ENCODE results near the gene C11orf24. TPM values are rescaled to one million over a fixed set of nuclear protein-coding genes. Genes with fewer than 3 reads are reported as not detected.
A peak's percentile ranks its signal among the peaks of the same experiment; 100 is the strongest.

C11orf24 gene
- total RNA-seq = 10 to 100 TPM; 29.2 to 30.0 TPM

DNA sequence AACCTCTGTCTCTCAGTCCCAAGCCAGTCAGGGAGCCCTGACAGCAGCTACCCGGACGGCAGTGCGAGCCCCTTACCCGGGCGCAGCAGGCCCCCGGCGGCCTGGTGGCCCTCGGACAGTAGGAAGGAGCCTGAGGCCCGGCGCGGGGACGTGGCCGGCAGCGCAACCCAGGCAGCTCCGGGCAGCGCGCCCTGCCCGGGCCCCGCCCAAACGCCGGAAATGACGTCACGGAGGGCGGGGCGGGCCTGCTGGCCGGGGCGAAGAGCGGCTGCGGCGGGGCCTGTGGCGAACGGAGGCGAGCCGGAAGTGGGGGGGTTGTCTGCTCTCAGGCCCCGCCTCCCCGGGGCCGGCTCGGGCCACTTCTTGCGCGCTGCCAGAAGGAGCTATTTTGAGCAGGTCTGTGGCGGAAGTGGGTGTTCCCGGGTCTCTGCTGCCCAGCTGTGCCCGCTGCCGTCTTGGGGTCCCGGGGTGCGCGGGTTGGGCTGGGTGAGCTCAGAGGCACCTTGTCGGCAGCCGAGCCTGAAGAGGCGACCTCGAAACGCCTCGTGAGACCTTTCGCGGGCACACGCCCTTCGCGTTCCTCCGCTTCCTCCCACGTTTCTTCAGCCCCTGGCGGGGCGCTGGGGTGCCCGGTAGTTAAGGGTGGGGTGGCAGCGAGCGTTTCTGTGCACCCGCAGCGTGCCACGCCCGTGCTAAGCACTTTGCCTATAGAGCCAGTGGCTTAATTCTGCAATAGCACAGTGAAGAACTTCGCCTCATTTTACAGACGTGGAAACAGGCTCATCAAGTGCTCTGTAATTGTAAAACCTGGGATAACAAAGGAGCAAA, at the start of gene C11orf24:
TSS of gene C11orf24 (minus strand) at position 193 of the 828 bp plus-strand sequence. CDS start 8,206 bp downstream, outside the sequence.
- Mint-ChIP-seq H3K27me3 (ENCODE audit: low read depth) (no peaks in the 10 kb centered on the region), H3K27ac (peak within 1 kb of the TSS; percentile 98), H3K4me1 (ENCODE audit: low read depth) (peaks cover 43% of the 10 kb centered on the region), H3K36me3 (ENCODE audit: low read depth) (peaks cover 22% of the 10 kb centered on the region), H3K9me3 (ENCODE audit: insufficient read depth) (no peaks in the 10 kb centered on the region), H3K4me3 (peak within 1 kb of the TSS; percentile 93)
- DNase-seq (peak; percentile 95), ATAC-seq (peak; percentile 92)
- ChIA-PET POLR2A (interaction anchor here (0.6 to 1.8 kb wide), 8 partner anchors 11 to 1384 kb away, joined by 3 to 9 read pairs (median 3); no protein-coding TSS in a partner anchor), CTCF (interaction anchor here (0.8 to 6.2 kb wide), 8 partner anchors 11 to 110 kb away, joined by 3 to 79 read pairs (median 4); no protein-coding TSS in a partner anchor)

DNA sequence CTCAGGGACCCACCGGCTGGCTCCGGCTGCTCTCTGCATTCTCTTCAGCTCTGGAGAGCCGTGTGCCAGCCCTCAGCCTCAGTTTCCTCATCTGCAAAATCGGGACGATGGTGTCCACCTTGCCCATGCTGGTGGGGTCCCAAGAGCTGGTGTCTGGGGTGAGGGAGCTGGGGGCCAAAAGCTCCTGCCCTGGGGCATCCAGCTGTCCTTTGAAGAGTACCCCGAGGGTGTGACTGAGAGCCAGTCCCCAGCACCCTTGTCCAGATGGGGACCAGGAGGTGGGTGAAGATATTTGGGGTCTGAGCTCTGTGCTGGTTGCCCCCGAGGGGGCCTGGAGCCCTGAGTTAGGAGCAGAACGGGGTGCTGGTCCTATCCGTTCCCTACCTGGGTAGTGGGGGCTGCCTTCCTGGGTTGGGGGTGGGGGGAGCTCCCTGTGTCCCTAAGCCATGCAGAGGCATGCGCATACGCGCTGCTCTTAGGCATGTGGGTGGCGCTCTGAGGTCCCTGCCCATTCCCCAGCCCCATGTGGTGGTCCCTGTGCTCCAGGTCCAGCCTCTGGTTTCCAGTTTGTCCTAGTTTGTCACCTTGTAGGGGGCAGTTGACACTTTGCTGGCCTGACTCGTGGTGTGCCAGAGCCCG, 45.5 kb upstream of the C11orf24 start:
- Mint-ChIP-seq H3K36me3 (ENCODE audit: low read depth) (peaks cover 22% of the 10 kb centered on the region), H3K4me3 (no peak overlapping the region), H3K4me1 (ENCODE audit: low read depth) (peaks cover 35% of the 10 kb centered on the region), H3K27me3 (ENCODE audit: low read depth) (no peaks in the 10 kb centered on the region), H3K9me3 (ENCODE audit: insufficient read depth) (no peaks in the 10 kb centered on the region), H3K27ac (no peak overlapping the region)
- ATAC-seq = no peak
- ChIA-PET POLR2A (interaction anchor here (0.8 kb wide), 1 partner anchor 11 kb away, joined by 3 read pairs; no protein-coding TSS in a partner anchor), CTCF (interaction anchor here (1.2 kb wide), 1 partner anchor 9 kb away, joined by 3 read pairs; no protein-coding TSS in a partner anchor)
- DNase-seq = no peak

DNA sequence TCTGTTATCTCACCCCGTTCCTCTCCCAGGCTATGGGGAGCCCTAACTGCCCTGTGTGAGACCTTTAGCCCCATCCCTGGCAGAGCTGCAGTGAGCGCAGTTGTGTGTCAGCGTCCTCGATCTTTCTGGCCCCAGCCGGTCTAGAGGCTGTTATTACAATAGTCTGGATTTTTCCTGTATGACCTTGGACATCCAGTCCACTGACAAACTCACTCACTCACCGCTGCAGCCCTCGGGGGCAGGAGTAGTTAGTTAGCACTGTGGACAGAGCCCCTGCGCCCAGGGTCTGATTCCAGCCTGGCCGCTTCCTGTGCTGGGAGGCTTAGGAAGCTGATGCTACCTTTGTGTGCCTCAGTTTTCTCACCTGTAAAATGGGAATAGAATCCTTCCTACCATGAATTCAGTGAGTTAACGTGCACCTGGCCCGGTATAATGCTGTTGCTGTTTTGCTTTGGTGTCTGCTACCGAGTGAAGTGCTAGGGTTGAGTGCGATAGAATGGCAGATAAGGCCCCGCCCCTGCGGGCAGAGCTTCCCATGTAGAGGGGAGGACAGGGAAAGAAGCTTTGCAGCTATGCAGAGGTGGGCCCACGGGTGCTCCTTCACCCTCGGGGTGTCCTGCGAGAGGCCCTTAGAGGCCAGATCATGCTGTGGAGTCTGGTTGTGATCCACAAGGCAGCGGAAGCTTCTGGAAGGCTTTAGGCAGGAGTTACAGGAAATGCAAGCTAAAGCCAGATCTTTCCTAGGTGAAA, 43.6 kb upstream of the C11orf24 start:
- H3K9me3 Mint-ChIP-seq (ENCODE audit: insufficient read depth) = no peaks in the 10 kb centered on the region
- POLR2A ChIA-PET = no interaction called here
- no peaks in the 10 kb centered on the region for H3K27me3 Mint-ChIP-seq (ENCODE audit: low read depth)
- peaks cover 10% of the 10 kb centered on the region for H3K36me3 Mint-ChIP-seq (ENCODE audit: low read depth)
- no peak overlapping the region for H3K27ac Mint-ChIP-seq
- ATAC-seq = no peak
- H3K4me1 Mint-ChIP-seq (ENCODE audit: low read depth) = peaks cover 49% of the 10 kb centered on the region
- DNase-seq = no peak
- CTCF ChIA-PET = interaction anchor here (1.0 kb wide), 1 partner anchor 13 kb away, joined by 3 read pairs; no protein-coding TSS in a partner anchor
- peak overlapping the region; percentile 91 for H3K4me3 Mint-ChIP-seq

DNA sequence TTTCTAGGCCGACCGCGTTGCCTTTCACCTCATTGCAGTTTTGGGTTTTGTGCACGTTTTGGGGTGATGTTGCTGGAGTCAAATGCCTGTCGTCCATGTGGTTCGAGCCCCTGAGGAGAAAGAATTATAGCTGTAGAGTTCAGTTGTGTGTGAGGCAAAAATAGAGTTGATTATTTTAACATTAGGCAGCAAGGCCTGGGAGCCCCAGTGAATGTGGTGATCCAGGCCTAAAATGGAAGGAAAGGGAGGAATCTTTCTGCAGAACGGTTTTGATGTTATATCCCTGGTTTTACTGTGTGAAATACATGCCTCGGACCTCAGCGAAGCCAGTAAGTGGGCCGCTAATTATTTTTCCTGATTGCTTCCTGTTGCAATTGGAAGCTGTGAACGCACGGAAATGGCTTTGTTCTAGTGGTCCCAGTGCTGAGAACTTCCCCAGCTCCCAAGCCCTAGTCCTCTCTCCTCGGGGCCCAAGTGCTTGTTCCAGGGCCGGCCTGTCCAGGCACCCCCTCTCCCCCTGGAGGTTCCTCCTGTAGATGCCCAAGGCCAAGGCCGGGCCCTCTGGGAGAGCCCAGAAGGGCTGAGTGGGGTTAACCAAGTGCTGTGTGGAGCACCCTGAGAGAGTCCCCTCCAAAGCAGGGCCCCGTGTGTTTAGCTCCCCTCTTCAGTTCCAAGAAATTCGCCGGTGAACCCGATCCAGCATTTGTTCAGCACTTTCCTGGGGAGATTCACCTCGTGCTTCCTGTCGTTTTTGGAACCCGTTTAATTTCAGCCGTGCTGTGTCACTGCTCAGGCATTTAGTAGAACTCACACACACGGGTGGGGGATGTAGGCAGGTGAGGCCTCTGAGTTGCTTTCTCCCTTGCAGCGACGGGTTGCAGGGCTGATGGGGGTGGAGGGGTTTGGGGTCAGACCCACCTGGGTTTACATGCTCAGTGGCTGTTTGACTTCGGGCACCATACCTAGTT, 42.7 kb upstream of the C11orf24 start:
- ChIA-PET POLR2A (no interaction called here), CTCF (interaction anchor here (0.6 to 1.3 kb wide), 3 partner anchors 18 to 165 kb away, joined by 3 to 4 read pairs (median 4); no protein-coding TSS in a partner anchor)
- Mint-ChIP-seq H3K27me3 (ENCODE audit: low read depth) (no peaks in the 10 kb centered on the region), H3K36me3 (ENCODE audit: low read depth) (peaks cover 10% of the 10 kb centered on the region), H3K4me1 (ENCODE audit: low read depth) (peaks cover 53% of the 10 kb centered on the region), H3K9me3 (ENCODE audit: insufficient read depth) (no peaks in the 10 kb centered on the region), H3K4me3 (peak overlapping the region; percentile 91), H3K27ac (peak overlapping the region; percentile 53)
- no peak for DNase-seq
- ATAC-seq = no peak

DNA sequence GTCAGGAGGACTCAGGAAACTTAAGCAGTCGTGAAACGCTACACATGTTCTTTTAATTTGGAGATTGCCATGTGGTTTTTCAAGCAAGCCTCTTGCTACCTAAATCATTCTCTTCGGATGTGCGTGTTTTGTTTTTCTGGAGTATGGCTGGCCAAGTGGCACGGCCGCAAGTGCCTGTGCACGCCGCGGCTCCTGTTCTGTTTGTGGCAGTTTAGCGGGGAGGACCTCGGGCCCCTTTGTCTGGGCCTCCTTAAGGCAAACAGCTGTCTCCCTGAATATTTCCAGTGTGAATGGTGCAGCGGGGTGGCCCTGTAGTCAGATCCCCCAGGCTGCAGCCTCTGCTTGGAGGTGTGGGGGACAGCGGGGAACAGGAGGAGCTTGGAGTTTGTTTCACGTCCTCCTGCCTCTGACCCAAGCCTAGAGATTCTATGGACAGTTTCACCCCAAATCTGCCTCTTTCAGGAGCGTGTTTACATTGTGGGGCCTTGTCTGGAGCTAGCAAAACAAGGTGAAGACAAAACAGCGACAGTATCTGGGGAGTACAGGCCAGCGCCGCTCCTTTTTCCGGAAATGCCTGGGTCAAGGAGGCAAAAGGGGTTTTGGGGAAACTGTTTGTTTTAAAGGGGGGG, 41.9 kb upstream of the C11orf24 start:
- Mint-ChIP-seq H3K36me3 (ENCODE audit: low read depth) (peaks cover 10% of the 10 kb centered on the region), H3K9me3 (ENCODE audit: insufficient read depth) (no peaks in the 10 kb centered on the region), H3K4me1 (ENCODE audit: low read depth) (peaks cover 53% of the 10 kb centered on the region), H3K27ac (peak overlapping the region; percentile 86), H3K4me3 (peak overlapping the region; percentile 91), H3K27me3 (ENCODE audit: low read depth) (no peaks in the 10 kb centered on the region)
- ChIA-PET CTCF (interaction anchor here (0.6 to 1.3 kb wide), 3 partner anchors 17 to 166 kb away, joined by 3 to 4 read pairs (median 4); no protein-coding TSS in a partner anchor), POLR2A (no interaction called here)
- DNase-seq (no peak), ATAC-seq (peak; percentile 4)

DNA sequence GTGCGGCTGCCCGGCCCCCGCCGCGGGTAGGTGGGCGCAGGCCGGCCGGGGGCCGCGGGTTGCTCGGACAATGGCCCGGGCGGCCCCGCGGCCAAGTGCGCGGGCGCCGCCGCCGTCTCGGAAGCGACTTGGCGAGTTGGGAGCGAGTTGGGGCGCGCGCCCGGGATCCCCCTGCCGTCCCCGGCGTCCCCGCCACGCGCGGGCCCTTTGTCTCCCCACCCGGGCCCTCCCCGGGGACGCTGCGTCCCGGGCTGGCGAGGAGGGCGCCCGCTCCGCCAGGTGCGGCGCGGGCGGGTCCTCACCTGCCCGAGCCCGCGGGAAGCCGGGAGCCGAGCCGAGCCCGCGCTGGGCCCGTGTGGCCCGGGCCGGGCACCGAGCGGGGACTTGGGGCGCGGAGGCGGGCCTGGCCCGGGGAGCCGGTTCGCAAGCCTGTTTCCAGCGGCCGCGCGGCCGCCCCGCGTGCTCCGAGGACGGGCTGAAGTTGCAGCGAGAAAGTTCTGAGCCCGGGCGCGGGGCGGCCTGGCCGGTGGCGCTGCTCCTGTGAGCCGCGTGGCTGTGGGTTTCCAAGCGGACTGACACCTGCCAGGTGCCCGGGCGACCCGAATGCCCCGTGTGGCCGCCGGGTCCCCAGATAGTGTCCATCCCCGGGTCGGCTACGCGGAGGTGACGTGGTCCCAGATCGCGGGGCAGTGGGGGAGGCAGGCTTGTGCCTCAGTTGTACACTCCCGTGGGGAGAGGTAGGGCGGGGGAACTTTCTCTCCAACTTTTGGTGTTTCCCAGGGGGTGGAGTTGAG, 41.2 kb upstream of the C11orf24 start:
- no peaks in the 10 kb centered on the region for H3K27me3 Mint-ChIP-seq (ENCODE audit: low read depth)
- POLR2A ChIA-PET = interaction anchor here (0.7 kb wide), 1 partner anchor 626 kb away, joined by 3 read pairs; no protein-coding TSS in a partner anchor
- H3K4me3 Mint-ChIP-seq = peak overlapping the region; percentile 91
- CTCF ChIA-PET = interaction anchor here (1.3 kb wide), 1 partner anchor 24 kb away, joined by 3 read pairs; no protein-coding TSS in a partner anchor
- peaks cover 53% of the 10 kb centered on the region for H3K4me1 Mint-ChIP-seq (ENCODE audit: low read depth)
- no peaks in the 10 kb centered on the region for H3K9me3 Mint-ChIP-seq (ENCODE audit: insufficient read depth)
- H3K27ac Mint-ChIP-seq = peak overlapping the region; percentile 86
- DNase-seq = peak; percentile 33
- H3K36me3 Mint-ChIP-seq (ENCODE audit: low read depth) = peaks cover 10% of the 10 kb centered on the region
- ATAC-seq = peak; percentile 50

DNA sequence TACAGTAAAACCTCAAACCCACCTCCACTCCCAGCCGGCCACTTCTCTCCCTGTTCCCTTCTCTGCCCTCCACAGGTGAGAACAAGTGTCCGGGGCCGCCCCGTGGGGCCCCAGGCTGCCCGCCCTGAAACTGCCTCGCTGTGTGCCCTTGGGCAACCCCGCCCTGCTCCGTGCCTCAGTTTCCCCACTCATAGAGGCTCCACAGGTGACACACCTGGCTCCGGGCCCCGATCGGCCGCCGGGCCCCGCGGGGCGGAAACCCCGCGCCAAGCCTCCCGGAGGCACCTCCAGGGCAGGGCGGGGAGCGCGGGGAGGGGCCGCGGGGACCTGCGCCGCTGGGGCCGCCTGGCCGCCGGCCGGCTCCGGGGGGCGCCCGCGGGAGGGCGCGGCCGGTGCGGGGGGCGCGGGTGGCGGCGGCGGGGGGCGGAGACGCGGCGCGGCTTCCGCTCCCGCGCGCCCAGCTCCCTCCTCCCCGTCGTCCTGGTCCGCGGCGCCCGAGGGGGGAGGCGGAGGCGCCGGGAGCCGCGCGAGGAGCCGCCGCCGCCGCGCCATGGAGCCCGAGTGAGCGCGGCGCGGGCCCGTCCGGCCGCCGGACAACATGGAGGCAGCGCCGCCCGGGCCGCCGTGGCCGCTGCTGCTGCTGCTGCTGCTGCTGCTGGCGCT, 40.5 kb upstream of the C11orf24 start, which contains the start of gene LRP5:
TSS of gene LRP5 (plus strand) at position 475 of the 663 bp plus-strand sequence. CDS start at position 599, 124 bp downstream.
- ChIA-PET CTCF (no interaction called here), POLR2A (interaction anchor here (0.7 kb wide), 1 partner anchor 626 kb away, joined by 3 read pairs; no protein-coding TSS in a partner anchor)
- DNase-seq = no peak

DNA sequence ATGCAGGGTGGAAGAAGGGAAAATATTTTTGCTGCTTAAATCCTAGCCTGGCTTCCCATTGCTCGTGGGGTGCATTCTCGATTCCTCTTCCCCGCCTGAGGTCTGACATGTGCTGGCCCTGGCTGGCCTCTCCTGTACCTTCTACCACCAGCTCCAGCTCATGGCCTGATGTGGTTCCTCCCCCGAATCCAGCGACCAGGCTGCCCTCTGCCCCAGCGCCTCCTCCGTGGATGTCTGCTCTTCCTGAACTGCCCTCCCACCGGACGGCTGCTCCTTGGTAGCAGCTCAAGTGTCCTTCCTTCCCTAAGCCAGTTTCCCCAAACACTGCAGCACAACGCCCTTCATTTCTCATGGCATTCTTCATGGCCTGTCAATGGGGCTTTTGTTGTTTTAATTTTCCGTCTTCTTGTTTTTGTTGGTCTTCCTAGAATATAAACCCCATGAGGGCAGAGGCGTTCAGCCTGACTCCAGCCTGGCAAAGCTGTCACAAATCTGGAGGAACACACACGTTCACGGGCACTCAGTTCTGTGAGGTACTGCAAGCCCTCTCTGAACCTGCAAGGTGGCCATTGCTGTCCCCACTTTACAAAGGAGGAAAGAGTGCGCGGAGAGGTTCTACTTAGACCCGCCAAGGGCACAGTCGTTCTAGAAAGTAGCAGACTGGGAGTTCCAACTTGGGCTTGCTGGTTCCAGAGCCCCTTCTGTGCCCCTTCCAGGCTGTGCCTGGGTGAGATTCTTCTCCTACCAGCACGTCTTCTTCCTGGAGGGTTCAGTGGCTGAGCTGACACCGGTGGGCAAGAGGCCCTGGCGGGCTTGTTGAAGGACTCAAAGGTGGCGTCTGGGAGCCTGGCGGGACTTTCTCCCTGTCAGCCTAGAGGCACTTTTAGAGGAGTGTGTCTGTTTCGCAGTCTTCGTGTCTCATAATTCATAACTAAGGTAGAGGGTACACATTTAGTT, 39.7 kb upstream of the C11orf24 start:
- DNase-seq = no peak
- Mint-ChIP-seq H3K4me3 (peak overlapping the region; percentile 64), H3K36me3 (ENCODE audit: low read depth) (peaks cover 8% of the 10 kb centered on the region), H3K27me3 (ENCODE audit: low read depth) (no peaks in the 10 kb centered on the region), H3K4me1 (ENCODE audit: low read depth) (peaks cover 51% of the 10 kb centered on the region), H3K27ac (peak overlapping the region; percentile 56), H3K9me3 (ENCODE audit: insufficient read depth) (no peaks in the 10 kb centered on the region)
- ChIA-PET POLR2A (no interaction called here), CTCF (interaction anchor here (0.7 to 1.3 kb wide), 5 partner anchors 12 to 54 kb away, joined by 3 to 6 read pairs (median 3); no protein-coding TSS in a partner anchor)
- ATAC-seq = no peak

More for the DNA sequence above, 40.5 kb upstream of the C11orf24 start, which contains the start of gene LRP5:
- Mint-ChIP-seq H3K36me3 (ENCODE audit: low read depth) (peaks cover 10% of the 10 kb centered on the region), H3K4me3 (peak within 1 kb of the TSS; percentile 91), H3K27ac (peak within 1 kb of the TSS; percentile 86), H3K27me3 (ENCODE audit: low read depth) (no peaks in the 10 kb centered on the region), H3K9me3 (ENCODE audit: insufficient read depth) (no peaks in the 10 kb centered on the region), H3K4me1 (ENCODE audit: low read depth) (peaks cover 53% of the 10 kb centered on the region)
- peak; percentile 59 for ATAC-seq

Measured in activated CD8-positive, alpha-beta T cell treated with anti-CD3 and anti-CD28 coated beads, Interleukin-2, amount 10 ng/mL, durations not matched to agents 7 days and 5 days (primary cell).